Activated CD8-positive, alpha-beta memory T cell treated with anti-CD3 and anti-CD28 coated beads, Interleukin-2, amount 10 ng/mL, durations not matched to agents 7 days and 5 days (primary cell): ENCODE data around the gene LRP1B. TPM values are rescaled to one million over a fixed set of nuclear protein-coding genes. Genes with fewer than 3 reads are reported as not detected.

ENCODE experiments used
- ATAC-seq: fragments of 150-1000 bp; cut with Tn5 transposase; one replicate; pipeline ENCODE4 v1.10.0; 2021; ENCODE audit warnings: moderate library complexity
- CTCF ChIA-PET: fragments of 350-600 bp; sonication (Branson Sonifier 250); formaldehyde crosslinking; loops from one replicate; lab custom pipeline; 2021; ENCODE audit warnings: antibody characterized with exemption; lab: Charles Lee
- DNase-seq: peaks from one replicate; pipeline ENCODE4 v3.0.0-alpha.2; 2020
- H3K27ac Mint-ChIP-seq: one replicate; pipeline ENCODE4 v1.8.0; 2021; ENCODE audit warnings: mild to moderate bottlenecking, mixed read lengths
- H3K27me3 Mint-ChIP-seq: one replicate; pipeline ENCODE4 v1.8.0; 2021; ENCODE audit warnings: mixed read lengths
- H3K36me3 Mint-ChIP-seq: one replicate; pipeline ENCODE4 v1.8.0; 2021; ENCODE audit warnings: mild to moderate bottlenecking, mixed read lengths
- H3K4me1 Mint-ChIP-seq: one replicate; pipeline ENCODE4 v1.8.0; 2021; ENCODE audit warnings: mixed read lengths
- H3K4me3 Mint-ChIP-seq: one replicate; pipeline ENCODE4 v1.8.0; 2021; ENCODE audit warnings: mild to moderate bottlenecking, moderate library complexity, mixed read lengths
- H3K9me3 Mint-ChIP-seq: one replicate; pipeline ENCODE4 v1.8.0; 2022; ENCODE audit warnings: low read depth, mixed read lengths
- total RNA-seq, 2 experiments: library from RNA; stranded (reverse); gene quantifications; one replicate each; pipeline ENCODE4 v1.2.3, GENCODE V29; 2021

The LRP1B gene
- total RNA-seq, 2 experiments from 2014 or later = not detected

- CTCF ChIA-PET = no interaction called here
- Mint-ChIP-seq H3K9me3 (peaks cover 13% of the 10 kb centered on the region), H3K27ac (no peak overlapping the region), H3K27me3 (no peaks in the 10 kb centered on the region), H3K4me3 (no peak overlapping the region), H3K36me3 (peaks cover 1% of the 10 kb centered on the region), H3K4me1 (no peaks in the 10 kb centered on the region)
- no peak for ATAC-seq
- DNase-seq = no peak
These were observed 996.9 kb downstream of the LRP1B start for GRCh38 chr2:141133883-141134282.

DNA sequence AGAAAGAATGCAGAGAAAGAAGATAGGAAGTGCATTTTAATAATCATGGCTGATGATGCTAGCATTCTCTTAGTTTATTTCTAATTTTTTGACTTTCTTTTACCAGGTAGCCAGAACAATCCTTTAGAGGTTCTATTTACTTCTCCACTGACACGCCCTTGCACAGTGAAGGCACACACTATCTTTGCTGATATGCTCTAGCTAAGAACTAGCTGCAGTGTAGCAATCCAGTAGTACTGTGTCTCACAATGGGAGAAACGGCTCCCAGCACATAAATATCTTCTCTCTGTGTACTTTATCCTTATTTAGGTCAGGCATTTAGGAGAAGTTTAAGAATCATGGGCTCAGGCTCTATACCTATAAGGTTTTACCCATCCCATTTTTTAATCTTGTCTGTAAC lies 1005.4 kb downstream of the LRP1B start:
- Mint-ChIP-seq H3K27ac (no peak overlapping the region), H3K4me1 (no peaks in the 10 kb centered on the region), H3K36me3 (no peaks in the 10 kb centered on the region), H3K9me3 (peaks cover 8% of the 10 kb centered on the region), H3K27me3 (no peaks in the 10 kb centered on the region), H3K4me3 (no peak overlapping the region)
- ATAC-seq (no peak), DNase-seq (no peak)
- CTCF ChIA-PET = no interaction called here

GRCh38 chr2:141118836-141119235 lies 1012.0 kb downstream of the LRP1B start:
- no peak overlapping the region for H3K27ac Mint-ChIP-seq
- no peak overlapping the region for H3K4me3 Mint-ChIP-seq
- DNase-seq (no peak), ATAC-seq (no peak)
- no peaks in the 10 kb centered on the region for H3K4me1 Mint-ChIP-seq
- no peaks in the 10 kb centered on the region for H3K9me3 Mint-ChIP-seq
- CTCF ChIA-PET = no interaction called here
- H3K27me3 Mint-ChIP-seq = no peaks in the 10 kb centered on the region
- no peaks in the 10 kb centered on the region for H3K36me3 Mint-ChIP-seq

DNA sequence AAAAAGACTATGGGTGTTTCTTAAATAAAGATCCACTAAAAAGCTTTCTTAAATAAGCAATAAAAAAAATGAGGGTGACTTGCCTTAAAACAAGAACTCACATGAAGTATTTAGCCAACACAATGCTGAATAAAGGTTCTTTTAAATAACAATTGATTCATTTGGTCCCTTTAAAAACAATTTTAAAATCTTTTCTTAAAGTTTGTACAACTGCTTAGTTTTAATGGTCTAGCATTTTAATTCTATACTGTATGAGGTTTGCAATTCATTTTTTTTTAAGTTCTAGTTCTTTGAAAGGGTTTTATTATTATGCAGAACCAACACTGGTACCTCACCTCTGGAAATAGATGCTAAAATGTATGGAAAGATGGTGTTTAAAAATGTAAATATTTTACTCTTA lies 1017.5 kb downstream of the LRP1B start:
- ATAC-seq = no peak
- CTCF ChIA-PET = no interaction called here
- no peaks in the 10 kb centered on the region for H3K9me3 Mint-ChIP-seq

DNA sequence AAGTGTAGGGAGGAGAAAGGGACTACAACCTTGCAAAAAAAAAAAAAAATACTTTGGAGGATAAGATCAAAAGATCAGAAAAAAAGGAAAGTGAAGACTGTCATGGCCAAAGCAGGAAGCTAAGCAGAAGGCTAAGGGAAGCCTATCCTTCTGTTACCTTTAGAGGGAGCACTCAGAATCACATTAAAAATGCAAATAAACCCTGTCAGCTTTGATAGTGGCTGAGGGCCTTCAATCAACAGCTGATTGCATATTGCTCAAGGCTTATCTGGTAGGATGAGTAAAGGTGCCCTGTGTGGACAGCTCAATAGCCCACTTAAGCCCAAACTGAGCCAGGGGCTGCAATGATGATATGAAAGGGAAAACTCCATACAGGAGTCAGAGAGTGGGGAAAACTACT lies 1021.2 kb downstream of the LRP1B start:
- no peaks in the 10 kb centered on the region for H3K4me1 Mint-ChIP-seq
- no peaks in the 10 kb centered on the region for H3K27me3 Mint-ChIP-seq
- DNase-seq (no peak), ATAC-seq (no peak)
- H3K36me3 Mint-ChIP-seq = no peaks in the 10 kb centered on the region
- no peak overlapping the region for H3K27ac Mint-ChIP-seq
- H3K9me3 Mint-ChIP-seq = no peaks in the 10 kb centered on the region
- CTCF ChIA-PET = interaction anchor here (1.4 kb wide), 1 partner anchor 38 kb away, joined by 4 read pairs; no protein-coding TSS in a partner anchor
- H3K4me3 Mint-ChIP-seq = no peak overlapping the region

More for the DNA sequence above, 1017.5 kb downstream of the LRP1B start:
- no peaks in the 10 kb centered on the region for H3K4me1 Mint-ChIP-seq
- H3K27me3 Mint-ChIP-seq = no peaks in the 10 kb centered on the region
- no peak overlapping the region for H3K27ac Mint-ChIP-seq
- no peak for DNase-seq
- no peaks in the 10 kb centered on the region for H3K36me3 Mint-ChIP-seq
- no peak overlapping the region for H3K4me3 Mint-ChIP-seq

- Mint-ChIP-seq H3K4me1 (no peaks in the 10 kb centered on the region), H3K4me3 (no peak overlapping the region), H3K27me3 (no peaks in the 10 kb centered on the region), H3K27ac (no peak overlapping the region), H3K9me3 (peaks cover 4% of the 10 kb centered on the region), H3K36me3 (no peaks in the 10 kb centered on the region)
- DNase-seq (no peak), ATAC-seq (no peak)
- CTCF ChIA-PET = no interaction called here
These were observed 1025.1 kb downstream of the LRP1B start for GRCh38 chr2:141105763-141106162.

DNA sequence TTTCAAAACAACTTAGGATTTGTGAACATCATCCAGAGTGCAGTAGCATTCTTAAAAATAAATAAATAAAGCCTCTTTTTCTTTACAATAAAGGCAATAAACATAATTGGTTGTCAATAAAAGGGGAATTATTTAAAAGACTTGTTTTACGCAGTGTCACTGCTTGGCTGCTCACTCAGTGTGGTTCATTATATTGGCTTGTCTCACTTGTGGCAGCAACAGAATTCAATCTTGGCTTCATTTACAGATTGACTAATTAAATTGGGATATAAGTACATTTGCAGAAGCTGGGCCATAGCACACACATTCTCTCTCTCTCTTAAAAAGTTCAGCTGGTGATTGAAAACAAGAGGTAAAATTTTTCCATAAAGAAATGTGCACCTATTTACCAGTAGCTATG lies 1027.6 kb downstream of the LRP1B start:
- Mint-ChIP-seq H3K27ac (no peak overlapping the region), H3K9me3 (peaks cover 4% of the 10 kb centered on the region), H3K27me3 (no peaks in the 10 kb centered on the region), H3K36me3 (no peaks in the 10 kb centered on the region), H3K4me1 (no peaks in the 10 kb centered on the region), H3K4me3 (no peak overlapping the region)
- CTCF ChIA-PET = no interaction called here
- DNase-seq (no peak), ATAC-seq (no peak)

- H3K9me3 Mint-ChIP-seq = peaks cover 2% of the 10 kb centered on the region
- no peaks in the 10 kb centered on the region for H3K36me3 Mint-ChIP-seq
- no peak for ATAC-seq
- H3K4me1 Mint-ChIP-seq = no peaks in the 10 kb centered on the region
- DNase-seq = no peak
- CTCF ChIA-PET = no interaction called here
- H3K27me3 Mint-ChIP-seq = no peaks in the 10 kb centered on the region
- H3K27ac Mint-ChIP-seq = no peak overlapping the region
- H3K4me3 Mint-ChIP-seq = no peak overlapping the region
These were observed 1051.6 kb downstream of the LRP1B start for GRCh38 chr2:141079231-141079630.

GRCh38 chr2:141075753-141076152 lies 1055.1 kb downstream of the LRP1B start:
- Mint-ChIP-seq H3K27me3 (no peaks in the 10 kb centered on the region), H3K4me3 (no peak overlapping the region), H3K9me3 (peaks cover 2% of the 10 kb centered on the region), H3K4me1 (no peaks in the 10 kb centered on the region), H3K27ac (no peak overlapping the region), H3K36me3 (no peaks in the 10 kb centered on the region)
- DNase-seq = no peak
- ATAC-seq = no peak
- CTCF ChIA-PET = no interaction called here

- Mint-ChIP-seq H3K9me3 (peaks cover 5% of the 10 kb centered on the region), H3K27ac (no peak overlapping the region), H3K27me3 (no peaks in the 10 kb centered on the region), H3K4me1 (no peaks in the 10 kb centered on the region), H3K36me3 (no peaks in the 10 kb centered on the region), H3K4me3 (no peak overlapping the region)
- CTCF ChIA-PET = no interaction called here
- ATAC-seq (no peak), DNase-seq (no peak)
These were observed 1062.6 kb downstream of the LRP1B start for GRCh38 chr2:141068053-141068682.

- CTCF ChIA-PET = no interaction called here
- no peaks in the 10 kb centered on the region for H3K27me3 Mint-ChIP-seq
- ATAC-seq = no peak
These were observed 1065.8 kb downstream of the LRP1B start for GRCh38 chr2:141065042-141065441.

GRCh38 chr2:141063406-141063805 lies 1067.4 kb downstream of the LRP1B start:
- H3K36me3 Mint-ChIP-seq = no peaks in the 10 kb centered on the region
- H3K9me3 Mint-ChIP-seq = peaks cover 12% of the 10 kb centered on the region
- DNase-seq = no peak
- CTCF ChIA-PET = no interaction called here
- no peaks in the 10 kb centered on the region for H3K27me3 Mint-ChIP-seq
- H3K27ac Mint-ChIP-seq = no peak overlapping the region
- no peaks in the 10 kb centered on the region for H3K4me1 Mint-ChIP-seq
- no peak overlapping the region for H3K4me3 Mint-ChIP-seq
- ATAC-seq = no peak

More at GRCh38 chr2:141065042-141065441, 1065.8 kb downstream of the LRP1B start:
- Mint-ChIP-seq H3K4me1 (no peaks in the 10 kb centered on the region), H3K9me3 (peaks cover 12% of the 10 kb centered on the region), H3K27ac (no peak overlapping the region), H3K4me3 (no peak overlapping the region), H3K36me3 (no peaks in the 10 kb centered on the region)
- DNase-seq = no peak

DNA sequence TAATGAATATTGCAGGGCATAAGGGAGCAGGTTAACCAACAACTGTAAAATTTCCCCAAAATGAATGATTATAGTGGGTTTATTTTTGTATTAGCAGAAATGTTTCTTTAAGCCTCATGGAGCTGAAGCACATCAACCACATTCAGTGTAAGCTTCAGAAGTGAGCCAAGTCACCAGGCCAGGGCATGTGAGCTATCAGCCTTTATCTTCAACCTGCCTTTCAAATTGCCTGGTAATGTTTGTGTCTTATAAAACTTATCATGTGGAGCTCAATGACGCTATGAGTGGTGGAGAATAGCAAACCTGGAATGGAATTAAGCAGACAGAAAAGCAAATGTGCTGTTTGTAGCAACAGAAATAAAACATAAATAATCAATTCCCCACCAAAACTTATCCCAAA lies 1068.4 kb downstream of the LRP1B start:
- H3K36me3 Mint-ChIP-seq = no peaks in the 10 kb centered on the region
- ATAC-seq (no peak), DNase-seq (no peak)
- no peak overlapping the region for H3K4me3 Mint-ChIP-seq
- H3K4me1 Mint-ChIP-seq = no peaks in the 10 kb centered on the region
- peaks cover 12% of the 10 kb centered on the region for H3K9me3 Mint-ChIP-seq
- H3K27ac Mint-ChIP-seq = no peak overlapping the region
- no peaks in the 10 kb centered on the region for H3K27me3 Mint-ChIP-seq
- CTCF ChIA-PET = no interaction called here

DNA sequence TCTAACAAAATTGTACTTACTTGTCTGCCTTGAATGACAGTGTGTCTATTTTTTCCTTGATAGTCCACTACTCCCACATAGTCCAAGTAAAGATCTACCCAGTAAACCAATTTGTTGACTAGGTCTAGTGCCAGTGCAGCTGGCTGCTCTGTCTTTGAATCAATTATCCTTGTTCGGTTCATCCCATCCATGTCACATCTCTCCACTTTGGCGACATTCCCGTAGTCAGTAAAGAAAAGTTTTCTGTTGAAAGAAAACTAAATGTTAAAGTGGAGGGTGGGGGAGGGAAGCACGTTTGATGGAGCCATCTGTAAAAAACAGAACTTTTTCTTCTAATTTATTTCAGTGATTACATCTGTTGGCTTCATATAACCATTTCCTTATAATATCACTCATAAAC lies 1068.8 kb downstream of the LRP1B start:
- H3K36me3 Mint-ChIP-seq = no peaks in the 10 kb centered on the region
- no peaks in the 10 kb centered on the region for H3K4me1 Mint-ChIP-seq
- DNase-seq = no peak
- H3K27ac Mint-ChIP-seq = no peak overlapping the region
- peaks cover 12% of the 10 kb centered on the region for H3K9me3 Mint-ChIP-seq
- ATAC-seq = no peak
- H3K4me3 Mint-ChIP-seq = no peak overlapping the region
- no peaks in the 10 kb centered on the region for H3K27me3 Mint-ChIP-seq
- CTCF ChIA-PET = no interaction called here

GRCh38 chr2:141058556-141058955 lies 1072.3 kb downstream of the LRP1B start:
- Mint-ChIP-seq H3K9me3 (peaks cover 10% of the 10 kb centered on the region), H3K4me1 (no peaks in the 10 kb centered on the region), H3K27ac (no peak overlapping the region), H3K27me3 (no peaks in the 10 kb centered on the region), H3K4me3 (no peak overlapping the region), H3K36me3 (no peaks in the 10 kb centered on the region)
- ATAC-seq = no peak
- DNase-seq = no peak
- CTCF ChIA-PET = no interaction called here
